ENCODE results near the gene BLVRA.
A peak's percentile ranks its signal among the peaks of the same experiment; 100 is the strongest.
"Not testable (repeated sequence)": the region's sequence is repeated elsewhere in the genome, so short reads cannot be mapped to it uniquely, and the experiment has no call there.

BLVRA gene

DNA sequence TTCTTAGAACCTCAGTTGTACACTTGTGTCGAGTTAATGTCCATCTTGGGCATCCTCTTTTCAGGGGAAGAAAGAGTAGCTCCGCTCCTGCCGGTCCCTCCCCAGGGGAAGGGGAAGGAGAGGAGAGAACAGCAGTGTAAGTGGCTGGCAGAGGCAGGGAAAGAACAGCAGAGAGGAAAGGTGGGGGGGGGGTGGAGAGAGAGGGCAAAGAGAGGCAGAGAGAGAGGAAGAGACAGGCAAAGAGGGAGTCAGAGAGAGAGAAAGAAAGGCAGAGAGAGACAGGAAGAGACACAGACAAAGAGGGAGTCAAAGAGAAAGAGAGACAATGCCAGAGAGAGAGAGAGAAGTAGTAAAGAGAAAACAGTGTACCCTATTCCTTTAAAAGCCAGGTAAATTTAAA, 56.9 kb downstream of the BLVRA start:
- no peak for DNase-seq (ENCODE audit: low read depth)
- no peak overlapping the region for H3K4me3 ChIP-seq (ENCODE audit: low read depth, low read length)
- TF ChIP-seq, protein P1, sequence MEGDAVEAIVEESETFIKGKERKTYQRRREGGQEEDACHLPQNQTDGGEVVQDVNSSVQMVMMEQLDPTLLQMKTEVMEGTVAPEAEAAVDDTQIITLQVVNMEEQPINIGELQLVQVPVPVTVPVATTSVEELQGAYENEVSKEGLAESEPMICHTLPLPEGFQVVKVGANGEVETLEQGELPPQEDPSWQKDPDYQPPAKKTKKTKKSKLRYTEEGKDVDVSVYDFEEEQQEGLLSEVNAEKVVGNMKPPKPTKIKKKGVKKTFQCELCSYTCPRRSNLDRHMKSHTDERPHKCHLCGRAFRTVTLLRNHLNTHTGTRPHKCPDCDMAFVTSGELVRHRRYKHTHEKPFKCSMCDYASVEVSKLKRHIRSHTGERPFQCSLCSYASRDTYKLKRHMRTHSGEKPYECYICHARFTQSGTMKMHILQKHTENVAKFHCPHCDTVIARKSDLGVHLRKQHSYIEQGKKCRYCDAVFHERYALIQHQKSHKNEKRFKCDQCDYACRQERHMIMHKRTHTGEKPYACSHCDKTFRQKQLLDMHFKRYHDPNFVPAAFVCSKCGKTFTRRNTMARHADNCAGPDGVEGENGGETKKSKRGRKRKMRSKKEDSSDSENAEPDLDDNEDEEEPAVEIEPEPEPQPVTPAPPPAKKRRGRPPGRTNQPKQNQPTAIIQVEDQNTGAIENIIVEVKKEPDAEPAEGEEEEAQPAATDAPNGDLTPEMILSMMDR (IDR thresholded peaks at IDR 0.05; ENCODE audit: control insufficient read depth, extremely low read depth, insufficient read depth), result no peak

DNA sequence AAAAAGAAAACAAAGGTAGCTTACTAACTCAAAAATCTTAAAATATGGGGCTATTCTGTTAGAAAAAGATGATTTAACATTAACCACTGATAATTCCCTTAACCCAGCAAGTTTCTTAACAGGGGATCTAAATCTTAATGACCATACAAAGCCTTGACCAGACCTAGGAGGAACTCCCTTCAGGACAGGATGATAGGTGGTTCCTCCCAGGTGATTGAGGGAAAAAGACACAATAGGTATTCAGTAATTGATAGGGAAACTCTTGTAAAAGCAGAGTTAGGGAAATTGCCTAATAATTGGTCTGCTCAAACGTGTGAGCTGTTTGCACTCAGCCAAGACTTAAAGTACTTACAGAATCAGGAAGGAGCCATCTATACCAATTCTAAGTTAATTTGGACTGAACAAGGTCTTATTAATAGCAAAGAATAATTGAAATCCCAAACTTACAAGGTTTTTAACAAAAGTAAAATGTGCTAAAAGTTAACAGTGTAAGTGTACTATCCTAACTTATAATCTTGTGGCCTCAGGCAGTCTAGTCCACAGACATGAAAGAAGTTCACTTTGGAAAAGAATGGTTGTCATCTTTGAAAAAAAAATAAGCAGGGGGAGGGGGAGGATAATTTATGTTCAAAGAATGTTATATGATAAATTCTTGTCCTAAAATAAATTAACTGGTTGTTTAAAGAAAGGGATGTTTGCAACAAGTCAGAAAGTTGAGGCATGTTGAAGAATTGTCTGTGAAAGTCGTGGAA, 57.7 kb downstream of the BLVRA start:
- DNase-seq (ENCODE audit: low read depth), result not testable (repeated sequence)

DNA sequence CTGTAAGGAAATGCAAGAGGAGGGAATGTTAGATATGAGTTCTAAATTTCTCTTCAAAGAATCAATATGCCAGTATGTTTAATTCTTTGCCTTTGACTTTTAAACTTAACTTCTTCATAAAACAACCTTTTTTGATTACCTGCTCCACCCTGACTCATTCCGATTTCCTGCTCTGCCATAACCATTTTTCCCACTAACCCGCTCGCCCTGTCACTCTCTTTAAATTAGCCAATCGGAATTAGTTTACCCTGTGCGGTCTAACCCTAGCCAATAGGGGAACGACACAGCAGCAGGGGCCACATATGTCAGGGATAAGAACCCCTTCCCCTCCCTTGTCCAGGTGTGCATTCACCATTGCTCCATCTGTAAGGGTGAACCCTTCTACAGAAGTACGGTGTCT, 64.9 kb downstream of the BLVRA start:
- not testable (repeated sequence) for H3K4me3 ChIP-seq (ENCODE audit: low read depth, low read length); DNase-seq (ENCODE audit: low read depth)

More for the DNA sequence above, 57.7 kb downstream of the BLVRA start:
- H3K4me3 ChIP-seq (ENCODE audit: low read depth, low read length), result not testable (repeated sequence)

DNA sequence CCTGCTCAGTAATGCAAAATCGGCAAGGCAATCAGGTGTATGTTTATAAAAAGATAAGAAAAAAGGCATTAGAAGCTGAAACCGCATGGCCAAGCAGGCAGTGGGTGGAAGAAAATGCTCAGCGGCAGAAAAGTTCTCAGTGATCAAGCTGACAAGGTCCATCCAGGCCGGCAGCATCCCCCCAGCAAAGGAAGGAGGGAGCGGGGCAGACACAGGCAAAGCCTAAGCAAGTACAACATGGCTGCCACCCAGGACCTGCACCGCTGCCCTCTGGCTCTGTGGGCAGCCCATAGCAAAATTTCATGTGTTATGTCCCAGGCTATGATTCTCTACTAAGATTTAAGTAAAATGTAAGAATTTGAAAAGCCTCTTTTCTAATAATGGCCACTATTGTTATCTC, 65.5 kb downstream of the BLVRA start:
- TF ChIP-seq, protein P1 (IDR thresholded peaks at IDR 0.05; ENCODE audit: control insufficient read depth, extremely low read depth, insufficient read depth), result no peak
- no peak for DNase-seq (ENCODE audit: low read depth)
- no peak overlapping the region for H3K4me3 ChIP-seq (ENCODE audit: low read depth, low read length)

DNA sequence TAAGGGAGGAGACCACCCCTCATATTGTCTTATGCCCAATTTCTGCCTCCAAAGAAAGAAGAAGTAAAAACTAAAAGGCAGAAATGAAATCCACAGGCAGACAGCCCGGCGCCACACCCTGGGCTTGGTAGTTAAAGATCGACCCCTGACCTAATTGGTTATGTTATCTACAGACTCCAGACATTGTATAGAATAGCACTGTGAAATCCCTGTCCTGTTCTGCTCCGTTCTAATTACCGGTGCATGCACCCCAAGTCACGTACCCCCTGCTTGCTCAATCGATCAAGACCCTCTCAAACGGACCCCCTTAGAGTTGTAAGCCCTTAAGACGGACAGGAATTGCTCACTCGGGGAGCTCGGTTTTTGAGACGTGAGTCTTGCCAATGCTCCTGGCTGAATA, 66.0 kb downstream of the BLVRA start:
- not testable (repeated sequence) for DNase-seq (ENCODE audit: low read depth)

DNA sequence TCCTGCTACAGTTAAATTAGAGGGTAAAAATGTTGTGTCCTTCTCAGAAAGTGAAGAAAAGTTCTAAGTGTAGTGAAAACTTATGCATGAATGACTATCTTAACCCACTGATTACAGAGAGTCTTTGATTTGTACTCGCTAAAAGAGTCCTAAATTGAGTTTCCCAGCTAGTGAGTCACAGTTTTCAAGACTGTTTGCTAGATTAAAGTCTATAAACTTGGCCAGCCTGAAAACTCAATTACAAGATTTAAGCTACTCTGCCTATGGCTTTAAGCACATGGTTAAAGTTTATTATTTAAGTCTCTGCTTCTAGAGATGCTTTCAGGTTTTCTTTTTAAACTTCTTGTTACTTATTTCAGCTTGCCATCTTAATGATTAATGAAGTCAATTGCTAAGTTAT, 66.5 kb downstream of the BLVRA start:
- no peak overlapping the region for H3K4me3 ChIP-seq (ENCODE audit: low read depth, low read length)
- TF ChIP-seq, protein P1 (IDR thresholded peaks at IDR 0.05; ENCODE audit: control insufficient read depth, extremely low read depth, insufficient read depth), result no peak

More for the DNA sequence above, 66.0 kb downstream of the BLVRA start:
- H3K4me3 ChIP-seq (ENCODE audit: low read depth, low read length), result not testable (repeated sequence)

DNA sequence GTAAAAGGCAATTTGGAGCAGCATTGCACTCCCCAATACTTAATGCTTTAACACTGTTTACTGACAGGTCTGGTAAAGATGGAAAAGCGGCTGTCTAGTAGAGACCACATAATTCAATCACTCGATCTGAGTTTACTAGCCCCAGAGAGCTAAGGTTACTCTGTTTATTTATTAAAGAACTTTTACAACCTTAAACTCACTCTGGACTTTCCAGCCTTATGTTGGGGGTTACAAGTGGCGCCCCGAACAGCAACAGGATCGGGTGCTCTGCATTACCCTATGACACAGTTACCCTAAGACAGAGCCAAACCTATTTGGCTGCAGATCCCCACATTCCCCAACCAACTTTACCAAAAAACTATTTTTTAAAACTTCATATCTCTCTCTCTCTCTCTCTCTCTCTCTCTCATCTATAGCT, 66.9 kb downstream of the BLVRA start:
- no peak for DNase-seq (ENCODE audit: low read depth)
- TF ChIP-seq, protein P1 (IDR thresholded peaks at IDR 0.05; ENCODE audit: control insufficient read depth, extremely low read depth, insufficient read depth), result no peak
- H3K4me3 ChIP-seq (ENCODE audit: low read depth, low read length), result no peak overlapping the region

More for the DNA sequence above, 66.5 kb downstream of the BLVRA start:
- no peak for DNase-seq (ENCODE audit: low read depth)

DNA sequence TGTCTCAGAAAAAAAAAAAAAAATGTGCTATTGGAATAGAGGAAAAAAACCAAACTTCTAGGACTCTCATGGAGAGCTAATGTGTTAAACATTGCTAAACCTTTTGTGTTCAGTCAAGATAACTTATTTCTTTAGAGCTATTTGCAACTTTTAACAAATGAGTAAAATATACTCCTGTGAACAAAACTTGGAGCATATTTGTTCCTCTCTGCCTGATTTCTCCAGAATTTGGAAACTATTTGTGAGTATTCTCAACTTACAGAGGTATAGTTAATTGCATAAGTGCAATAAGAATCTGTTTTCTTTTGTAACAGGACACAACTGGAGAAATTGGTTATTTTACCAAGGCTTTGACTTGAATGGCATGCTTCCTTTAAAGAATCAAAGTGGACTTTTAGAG, 72.4 kb downstream of the BLVRA start:
- H3K4me3 ChIP-seq (ENCODE audit: low read depth, low read length); DNase-seq (ENCODE audit: low read depth): not testable (repeated sequence)

DNA sequence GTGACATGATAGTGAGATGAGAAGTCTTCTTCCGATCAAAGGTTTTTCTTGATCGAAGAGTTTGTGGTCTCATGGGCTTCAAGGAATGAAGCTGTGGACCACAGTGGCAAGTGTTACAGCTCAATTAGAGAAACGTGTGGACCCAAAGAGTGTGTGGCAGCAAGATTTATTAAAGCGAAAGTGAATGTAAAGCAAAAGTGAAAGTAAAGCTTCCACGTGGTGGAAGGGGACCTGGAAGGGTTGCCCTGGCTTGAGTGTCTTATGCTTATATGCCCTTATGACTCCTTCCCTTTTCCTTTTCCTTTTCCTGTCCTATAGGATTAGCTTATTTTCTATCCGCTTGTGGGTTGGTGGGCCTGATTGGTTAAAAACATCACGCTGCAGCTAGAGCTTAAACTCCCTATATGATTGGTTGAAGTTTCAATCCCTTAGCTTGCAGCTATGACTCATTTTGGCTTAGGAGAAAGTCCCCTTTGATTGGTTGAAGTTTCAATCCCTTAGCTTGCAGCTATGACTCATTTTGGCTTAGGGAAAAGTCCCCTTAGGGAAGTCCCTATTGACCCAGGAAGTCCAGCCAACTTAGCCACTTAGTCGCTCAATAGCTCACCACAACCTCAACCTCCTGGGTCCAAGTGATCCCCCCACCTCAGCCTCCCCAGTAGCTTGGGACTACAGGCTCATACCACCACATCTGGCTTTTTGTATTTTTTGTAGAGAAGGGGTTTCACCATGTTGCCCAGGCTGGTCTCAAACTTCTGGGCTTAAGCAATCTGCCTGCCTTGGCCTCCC, 76.2 kb downstream of the BLVRA start:
- H3K4me3 ChIP-seq (ENCODE audit: low read depth, low read length), result 0 out of 2 replicates have a peak overlapping the region, but pooled peaks have one; percentile 0
- TF ChIP-seq, protein P1 (IDR thresholded peaks at IDR 0.05; ENCODE audit: control insufficient read depth, extremely low read depth, insufficient read depth), result no peak
- no peak for DNase-seq (ENCODE audit: low read depth)
